ENCODE results near the gene GPR21.
A peak's percentile ranks its signal among the peaks of the same experiment; 100 is the strongest.

Gene GPR21

DNA sequence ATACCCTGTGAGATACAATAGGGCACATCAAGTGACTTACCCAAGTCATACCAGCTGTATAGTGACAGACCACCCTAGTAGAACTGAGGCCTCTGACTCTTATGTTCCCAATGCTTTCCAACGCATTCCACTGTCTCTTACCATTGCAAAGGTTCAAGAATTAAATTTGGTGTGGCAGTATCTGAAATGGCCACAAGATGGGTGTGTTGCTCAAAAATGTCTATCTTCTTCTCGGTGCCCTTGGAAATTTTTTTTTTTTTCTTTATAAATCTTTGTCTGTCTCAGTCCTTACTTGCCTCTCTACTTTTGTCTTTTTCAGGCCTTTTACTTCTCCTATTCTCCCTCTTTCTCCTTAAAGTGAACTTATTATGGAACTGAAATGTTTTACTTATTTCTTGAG is 48.4 kb downstream of the GPR21 start:
- TF ChIP-seq EZH2phosphoT487 (IDR thresholded peaks at IDR 0.05; ENCODE audit: low read length) (no peak), EZH2 (optimal IDR thresholded peaks at IDR 0.05; ENCODE audit: low read depth, low read length) (no peak)
- TF ChIP-seq, protein P1, sequence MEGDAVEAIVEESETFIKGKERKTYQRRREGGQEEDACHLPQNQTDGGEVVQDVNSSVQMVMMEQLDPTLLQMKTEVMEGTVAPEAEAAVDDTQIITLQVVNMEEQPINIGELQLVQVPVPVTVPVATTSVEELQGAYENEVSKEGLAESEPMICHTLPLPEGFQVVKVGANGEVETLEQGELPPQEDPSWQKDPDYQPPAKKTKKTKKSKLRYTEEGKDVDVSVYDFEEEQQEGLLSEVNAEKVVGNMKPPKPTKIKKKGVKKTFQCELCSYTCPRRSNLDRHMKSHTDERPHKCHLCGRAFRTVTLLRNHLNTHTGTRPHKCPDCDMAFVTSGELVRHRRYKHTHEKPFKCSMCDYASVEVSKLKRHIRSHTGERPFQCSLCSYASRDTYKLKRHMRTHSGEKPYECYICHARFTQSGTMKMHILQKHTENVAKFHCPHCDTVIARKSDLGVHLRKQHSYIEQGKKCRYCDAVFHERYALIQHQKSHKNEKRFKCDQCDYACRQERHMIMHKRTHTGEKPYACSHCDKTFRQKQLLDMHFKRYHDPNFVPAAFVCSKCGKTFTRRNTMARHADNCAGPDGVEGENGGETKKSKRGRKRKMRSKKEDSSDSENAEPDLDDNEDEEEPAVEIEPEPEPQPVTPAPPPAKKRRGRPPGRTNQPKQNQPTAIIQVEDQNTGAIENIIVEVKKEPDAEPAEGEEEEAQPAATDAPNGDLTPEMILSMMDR (IDR thresholded peaks at IDR 0.05; ENCODE audit: low read length), result peak; percentile 69
- no peak overlapping the region for H3K27ac ChIP-seq (ENCODE audit: low read length)
- no peak overlapping the region for H2AFZ ChIP-seq (ENCODE audit: low read length)
- H3K4me1 ChIP-seq (ENCODE audit: low read length), result peaks cover 10% of the 10 kb centered on the region
- DNase-seq, result peak; percentile 66
- no peaks in the 10 kb centered on the region for H4K20me1 ChIP-seq (ENCODE audit: insufficient read depth, low read length)
- no peaks in the 10 kb centered on the region for H3K79me2 ChIP-seq (ENCODE audit: low read length)
- no peaks in the 10 kb centered on the region for H3K9me3 ChIP-seq (replicated peaks; ENCODE audit: insufficient read depth, low read length)
- no peaks in the 10 kb centered on the region for H3K36me3 ChIP-seq (replicated peaks; ENCODE audit: insufficient read depth, low read length)
- H3K9ac ChIP-seq (ENCODE audit: low read length), result no peak overlapping the region
- H3K4me3 ChIP-seq (ENCODE audit: low read length), result no peak overlapping the region
- no peaks in the 10 kb centered on the region for H3K27me3 ChIP-seq (replicated peaks; ENCODE audit: insufficient read depth, low read length)
- H3F3A ChIP-seq (ENCODE audit: insufficient read depth, low read length), result 0 out of 2 replicates have a peak, but pooled peaks cover under 1% of the 10 kb centered on the region
- no peak overlapping the region for H3K4me2 ChIP-seq (ENCODE audit: low read depth, low read length)
- no peaks in the 10 kb centered on the region for H3K9me2 ChIP-seq (replicated peaks; ENCODE audit: insufficient read depth, low read length)

DNA sequence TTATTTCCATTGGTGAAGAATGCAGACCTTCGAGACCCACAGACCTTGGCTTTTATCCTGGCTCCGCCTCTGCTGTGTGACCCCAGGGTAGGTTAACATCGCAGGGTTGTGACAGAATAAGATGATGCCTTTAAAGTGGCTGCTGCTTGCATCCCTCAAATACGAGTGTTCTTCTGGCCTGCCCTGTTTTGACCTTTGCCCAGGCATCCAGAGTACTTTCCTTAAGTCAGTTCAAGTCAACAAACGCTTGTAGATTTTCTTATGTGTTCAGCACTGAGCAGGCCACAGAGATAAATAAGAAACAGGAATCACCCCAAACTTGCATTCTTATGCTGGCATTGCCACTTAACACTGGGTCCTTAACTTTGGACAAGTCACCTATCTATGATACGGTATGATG is 50.2 kb downstream of the GPR21 start:
- no peaks in the 10 kb centered on the region for H3K79me2 ChIP-seq (ENCODE audit: low read length)
- no peak overlapping the region for H3K4me3 ChIP-seq (ENCODE audit: low read length)
- no peak overlapping the region for H3K4me2 ChIP-seq (ENCODE audit: low read depth, low read length)
- H3K9ac ChIP-seq (ENCODE audit: low read length), result no peak overlapping the region
- no peaks in the 10 kb centered on the region for H3K9me3 ChIP-seq (replicated peaks; ENCODE audit: insufficient read depth, low read length)
- H3F3A ChIP-seq (ENCODE audit: insufficient read depth, low read length), result peaks cover 11% of the 10 kb centered on the region
- no peak for TF ChIP-seq EZH2 (optimal IDR thresholded peaks at IDR 0.05; ENCODE audit: low read depth, low read length)
- no peak for TF ChIP-seq EZH2phosphoT487 (IDR thresholded peaks at IDR 0.05; ENCODE audit: low read length)
- TF ChIP-seq, protein P1 (IDR thresholded peaks at IDR 0.05; ENCODE audit: low read length), result no peak
- no peak overlapping the region for H2AFZ ChIP-seq (ENCODE audit: low read length)
- H4K20me1 ChIP-seq (ENCODE audit: insufficient read depth, low read length), result no peaks in the 10 kb centered on the region
- no peak overlapping the region for H3K27ac ChIP-seq (ENCODE audit: low read length)
- H3K27me3 ChIP-seq (replicated peaks; ENCODE audit: insufficient read depth, low read length), result no peaks in the 10 kb centered on the region
- no peaks in the 10 kb centered on the region for H3K36me3 ChIP-seq (replicated peaks; ENCODE audit: insufficient read depth, low read length)
- peaks cover 20% of the 10 kb centered on the region for H3K4me1 ChIP-seq (ENCODE audit: low read length)
- no peak for DNase-seq
- H3K9me2 ChIP-seq (replicated peaks; ENCODE audit: insufficient read depth, low read length), result no peaks in the 10 kb centered on the region

DNA sequence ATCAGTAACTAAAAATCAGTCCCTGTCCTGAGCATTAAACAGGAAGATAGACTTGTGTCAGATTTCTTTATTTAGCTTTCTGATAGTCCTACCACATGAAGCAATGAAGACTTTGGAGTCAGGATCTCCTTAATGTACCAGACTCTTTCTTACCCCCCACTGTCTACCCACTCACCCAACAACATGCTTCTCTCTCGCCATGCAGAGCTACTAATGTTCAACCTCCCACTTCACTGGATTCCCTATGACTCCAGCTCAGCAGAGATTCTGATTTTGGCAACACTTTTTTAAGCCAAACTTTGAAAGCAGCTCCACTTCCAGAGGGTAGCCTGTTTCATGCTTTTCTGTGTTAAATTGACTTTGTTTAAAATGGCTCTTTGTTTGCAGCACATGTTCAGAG is 50.8 kb downstream of the GPR21 start:
- H3K9me3 ChIP-seq (replicated peaks; ENCODE audit: insufficient read depth, low read length), result no peaks in the 10 kb centered on the region
- no peaks in the 10 kb centered on the region for H3K36me3 ChIP-seq (replicated peaks; ENCODE audit: insufficient read depth, low read length)
- no peaks in the 10 kb centered on the region for H3K79me2 ChIP-seq (ENCODE audit: low read length)
- no peaks in the 10 kb centered on the region for H3K27me3 ChIP-seq (replicated peaks; ENCODE audit: insufficient read depth, low read length)
- no peak overlapping the region for H3K27ac ChIP-seq (ENCODE audit: low read length)
- H3K9ac ChIP-seq (ENCODE audit: low read length), result no peak overlapping the region
- H3K4me1 ChIP-seq (ENCODE audit: low read length), result peaks cover 20% of the 10 kb centered on the region
- no peak for TF ChIP-seq EZH2 (optimal IDR thresholded peaks at IDR 0.05; ENCODE audit: low read depth, low read length)
- no peak for TF ChIP-seq EZH2phosphoT487 (IDR thresholded peaks at IDR 0.05; ENCODE audit: low read length)
- TF ChIP-seq, protein P1 (IDR thresholded peaks at IDR 0.05; ENCODE audit: low read length), result no peak
- no peaks in the 10 kb centered on the region for H4K20me1 ChIP-seq (ENCODE audit: insufficient read depth, low read length)
- no peak overlapping the region for H3K4me3 ChIP-seq (ENCODE audit: low read length)
- H3K9me2 ChIP-seq (replicated peaks; ENCODE audit: insufficient read depth, low read length), result no peaks in the 10 kb centered on the region
- no peak overlapping the region for H3K4me2 ChIP-seq (ENCODE audit: low read depth, low read length)
- no peak overlapping the region for H2AFZ ChIP-seq (ENCODE audit: low read length)
- DNase-seq, result no peak
- H3F3A ChIP-seq (ENCODE audit: insufficient read depth, low read length), result peaks cover 11% of the 10 kb centered on the region

Data from MM.1S (cell line).